Activated CD8-positive, alpha-beta memory T cell treated with anti-CD3 and anti-CD28 coated beads, Interleukin-2, amount 50 U/mL, for 1 hour (primary cell): Measurements from ENCODE around the gene ZNF236.
"Not testable (repeated sequence)": the region's sequence is repeated elsewhere in the genome, so short reads cannot be mapped to it uniquely, and the experiment has no call there.

Experiments
- DNase-seq: peaks from one replicate; pipeline ENCODE4 v3.0.0-alpha.2; 2020; ENCODE audit errors: extremely low read depth

Gene ZNF236

DNA sequence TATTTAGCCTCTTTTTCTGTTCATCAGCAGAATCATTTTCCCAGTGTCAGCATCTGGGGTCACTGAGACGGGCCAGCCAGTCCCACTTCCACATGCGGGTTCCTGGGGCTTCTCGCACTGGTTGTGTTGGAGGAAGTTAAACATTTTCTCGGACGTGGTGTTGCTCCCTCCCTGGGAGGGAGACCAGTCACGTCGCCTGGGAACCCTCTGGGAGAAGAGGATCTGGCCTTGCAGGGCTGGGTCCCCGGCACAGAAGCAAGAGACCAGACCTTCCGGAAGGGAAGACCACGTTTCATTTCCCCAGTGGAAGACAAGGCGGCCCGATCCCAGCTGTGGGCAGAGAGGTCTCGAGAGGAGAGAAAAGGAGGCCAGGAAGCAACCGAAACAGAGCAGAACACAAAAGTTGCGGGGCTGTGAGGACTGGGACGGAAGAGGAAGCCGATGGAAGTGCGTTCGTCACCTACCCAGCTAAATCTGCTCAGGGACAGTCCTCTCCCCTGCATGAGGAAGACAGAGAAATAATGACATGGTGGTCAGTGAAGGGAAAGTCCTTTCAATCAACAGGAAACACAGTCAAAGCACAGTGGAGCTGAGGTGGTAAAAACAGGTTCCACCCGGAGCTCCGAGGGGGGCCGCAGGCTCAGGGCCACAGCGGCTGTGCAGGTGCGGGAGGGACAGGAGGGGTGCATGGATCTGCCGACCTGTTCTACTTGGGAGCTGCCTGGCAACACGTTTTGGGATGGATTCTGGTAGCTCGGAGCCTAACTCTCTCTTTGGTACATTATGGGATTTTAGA, 165.9 kb downstream of the ZNF236 start:
- no peak for DNase-seq

DNA sequence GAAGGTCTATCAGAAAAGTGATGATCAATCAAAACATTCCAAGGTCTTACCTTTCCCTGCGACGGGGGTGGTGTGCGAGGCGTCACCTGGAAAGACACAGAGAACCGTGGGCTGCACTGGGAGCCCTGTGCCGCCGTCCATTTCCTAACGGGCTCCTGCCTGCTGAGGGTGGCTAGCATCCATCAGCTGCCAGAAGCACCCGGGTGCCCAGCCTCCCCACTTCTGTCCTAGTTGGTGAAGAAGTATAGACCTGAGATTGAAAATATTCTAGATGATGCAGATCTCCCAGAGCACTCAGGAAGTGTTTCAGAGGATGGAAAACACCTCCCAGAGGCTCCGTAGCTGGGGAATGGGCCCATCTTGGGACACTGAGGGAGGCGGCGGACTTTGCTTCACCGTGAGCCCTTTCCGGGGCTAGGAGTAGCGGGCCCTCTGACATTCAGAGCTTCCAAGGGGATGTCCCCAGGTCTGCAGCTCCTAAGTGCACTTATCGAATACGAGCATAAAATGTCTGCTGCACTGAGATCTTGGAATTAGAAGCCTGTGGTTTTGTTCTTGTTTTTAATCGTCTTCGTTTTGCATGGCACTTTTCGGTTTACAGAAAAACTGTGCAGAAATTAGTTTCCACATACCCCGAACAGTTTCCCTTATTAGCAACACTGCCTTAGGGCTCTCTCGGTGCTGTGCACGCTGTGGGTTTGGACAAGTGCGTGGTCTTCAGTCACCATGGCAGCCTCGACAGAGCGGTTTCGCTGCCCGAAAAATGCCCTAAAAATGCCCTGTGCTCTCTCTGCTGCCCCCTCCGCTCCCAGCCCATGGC, 166.7 kb downstream of the ZNF236 start:
- DNase-seq: no peak

DNA sequence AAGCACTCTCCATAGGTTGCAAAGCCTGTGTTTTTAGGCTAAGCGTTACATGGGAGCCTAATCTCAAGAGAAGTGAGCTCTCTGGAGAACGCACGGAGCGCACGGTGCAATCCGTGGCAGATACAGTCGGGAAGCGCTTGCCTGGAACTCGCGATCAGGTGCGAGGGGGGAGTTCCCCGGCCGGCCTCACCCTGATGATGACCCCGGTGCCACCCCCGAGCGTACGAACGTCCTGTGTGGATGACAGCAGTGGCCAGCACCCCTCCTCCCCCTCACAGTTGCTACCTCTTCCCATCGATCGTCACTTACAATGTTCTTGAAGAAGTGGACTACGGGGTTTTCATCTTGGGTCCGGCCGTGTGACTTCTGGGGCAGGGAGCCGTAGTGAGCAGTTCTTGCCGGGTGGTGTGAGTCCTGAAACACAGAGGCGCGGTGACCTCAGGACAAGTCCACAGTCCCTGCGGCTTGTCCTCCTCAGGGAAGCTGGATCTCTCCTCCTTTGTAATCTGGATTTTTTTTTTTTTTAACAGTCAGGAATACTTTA, 167.4 kb downstream of the ZNF236 start:
- no peak for DNase-seq

DNA sequence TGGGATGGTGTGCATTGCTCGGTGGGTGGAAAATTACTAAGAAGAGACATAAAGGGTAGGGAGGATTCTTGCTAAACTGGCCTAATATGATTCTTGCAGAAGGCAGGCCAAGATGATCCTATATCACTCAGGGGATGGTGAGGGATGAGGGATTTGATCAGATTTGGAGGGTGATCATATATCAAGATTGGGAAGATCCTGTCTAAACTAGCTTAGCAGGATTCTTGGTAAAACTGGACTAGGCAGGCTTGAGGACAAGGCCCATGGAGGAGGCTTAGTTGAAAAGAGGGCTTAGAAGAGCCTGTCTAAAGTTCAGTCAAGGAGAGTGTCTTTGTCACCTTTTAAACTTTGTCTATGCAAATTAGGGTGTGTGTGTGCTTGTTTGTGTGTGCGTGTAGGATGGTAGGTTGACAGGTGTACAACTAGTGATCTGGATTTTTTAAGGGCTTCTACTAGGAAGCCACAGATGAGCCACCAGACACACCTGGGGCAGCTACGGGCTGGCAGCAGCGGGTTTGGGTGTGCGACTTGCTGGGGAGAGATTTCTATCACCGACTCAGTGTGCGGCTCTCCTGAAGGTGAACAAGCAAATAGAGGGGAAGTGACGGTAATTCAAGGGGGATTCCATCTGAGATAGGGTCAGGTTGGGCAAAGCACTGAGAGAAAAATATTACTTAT, 168.1 kb downstream of the ZNF236 start:
- not testable (repeated sequence) for DNase-seq

DNA sequence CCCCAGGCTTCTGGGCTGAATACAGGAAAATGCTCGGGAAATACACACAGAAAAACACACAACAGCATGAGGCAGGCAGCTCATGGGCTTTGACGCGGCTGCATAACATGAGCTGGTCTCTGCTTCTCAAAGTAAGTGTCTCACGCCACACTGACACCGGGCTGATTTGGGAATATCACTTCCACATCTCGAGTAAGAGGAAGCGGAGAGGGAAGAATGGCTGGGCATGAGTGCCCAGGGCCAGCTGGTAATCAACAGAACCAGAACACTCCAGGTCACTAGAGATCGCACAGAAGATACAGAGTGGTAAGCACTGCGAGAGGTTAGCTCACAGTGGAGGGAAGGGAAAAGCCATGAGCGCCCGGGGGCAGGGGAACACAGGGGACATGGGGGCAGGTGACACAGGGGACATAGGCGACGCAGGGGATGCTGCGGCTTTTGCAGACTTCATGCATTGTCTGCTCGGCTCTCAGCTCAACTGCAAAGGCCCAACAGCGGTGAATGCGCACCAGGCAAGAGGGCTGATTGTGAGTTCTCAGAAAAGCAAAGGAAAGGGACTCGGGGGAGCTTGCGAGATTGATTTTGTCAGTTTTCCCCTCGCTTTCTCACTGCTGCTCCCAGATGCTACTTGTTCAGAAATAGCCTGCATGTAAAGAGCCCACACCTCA, 168.8 kb downstream of the ZNF236 start:
- no peak for DNase-seq

DNA sequence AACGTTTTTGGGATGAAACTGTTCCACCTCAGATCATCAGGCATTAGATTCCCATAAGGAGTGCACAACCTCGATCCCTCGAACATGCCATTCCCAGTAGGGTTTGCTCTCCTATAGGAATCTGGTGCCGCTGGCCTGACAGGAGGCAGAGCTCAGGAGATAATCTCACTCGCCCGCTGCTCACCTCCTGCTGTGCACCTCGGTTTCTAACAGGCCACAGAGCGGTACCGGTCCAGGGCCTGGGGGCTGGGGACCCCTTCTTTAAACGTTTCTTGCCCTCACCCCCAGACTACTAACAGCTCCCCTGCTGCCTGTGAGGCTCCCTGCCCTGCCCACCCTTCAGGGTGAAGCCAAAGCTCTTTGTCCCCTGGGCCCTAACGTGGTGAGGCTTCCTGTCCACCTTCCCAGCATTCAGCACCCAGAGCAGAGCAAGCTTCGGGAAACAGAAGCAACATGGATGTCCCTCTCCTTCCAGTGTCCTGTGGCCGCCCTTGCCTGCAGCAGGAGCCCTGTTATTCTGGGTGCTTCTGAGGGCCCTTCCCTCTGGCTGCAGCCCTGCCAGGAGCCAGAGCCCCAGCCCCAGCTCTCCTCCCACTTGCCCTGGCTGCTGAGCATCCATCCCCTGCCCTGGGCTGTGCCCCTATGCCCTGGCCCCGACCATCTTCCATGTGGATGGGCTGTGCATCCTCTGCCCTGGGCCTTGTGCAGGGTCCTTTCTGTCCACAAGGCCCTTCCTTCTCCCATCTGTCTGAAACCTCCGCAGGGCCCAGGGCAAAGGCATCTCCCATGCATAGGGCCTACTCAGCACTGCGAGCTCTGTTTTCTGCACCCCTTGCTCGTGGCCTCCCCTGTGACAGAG, 170.1 kb downstream of the ZNF236 start:
- no peak for DNase-seq

DNA sequence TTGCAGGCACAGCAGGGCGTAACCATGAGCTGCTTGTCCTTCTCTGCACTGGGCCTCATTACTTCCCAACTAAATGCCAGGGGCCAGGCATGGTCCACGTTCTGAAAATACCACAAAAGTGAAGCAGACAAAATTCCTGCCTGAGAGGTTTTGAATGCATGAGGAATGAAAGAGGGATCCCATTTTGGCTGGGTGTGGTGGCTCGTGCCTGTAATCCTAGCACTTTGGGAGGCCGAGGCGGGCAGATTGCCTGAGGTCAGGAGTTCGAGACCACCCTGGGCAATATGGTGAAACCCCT, 170.7 kb downstream of the ZNF236 start:
- no peak for DNase-seq

DNA sequence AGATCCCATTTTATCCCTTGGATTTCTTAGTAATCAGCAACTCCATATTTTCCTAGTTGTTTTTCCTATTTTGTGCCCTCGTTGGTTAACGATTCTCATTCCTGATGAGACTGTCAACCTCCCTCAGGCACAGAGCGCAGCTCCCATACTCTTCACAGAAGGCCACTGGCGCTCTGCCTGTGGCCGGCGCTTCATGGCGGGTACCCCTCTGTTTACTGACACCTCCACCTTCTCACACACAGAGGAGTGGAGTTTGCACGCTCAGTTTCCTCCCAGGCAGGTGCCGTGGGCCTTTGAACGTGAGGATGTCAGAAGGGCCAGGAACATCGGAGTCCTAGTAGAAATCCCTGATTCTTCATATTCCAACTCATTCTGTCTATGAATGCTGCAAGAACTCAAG, 171.2 kb downstream of the ZNF236 start:
- no peak for DNase-seq

DNA sequence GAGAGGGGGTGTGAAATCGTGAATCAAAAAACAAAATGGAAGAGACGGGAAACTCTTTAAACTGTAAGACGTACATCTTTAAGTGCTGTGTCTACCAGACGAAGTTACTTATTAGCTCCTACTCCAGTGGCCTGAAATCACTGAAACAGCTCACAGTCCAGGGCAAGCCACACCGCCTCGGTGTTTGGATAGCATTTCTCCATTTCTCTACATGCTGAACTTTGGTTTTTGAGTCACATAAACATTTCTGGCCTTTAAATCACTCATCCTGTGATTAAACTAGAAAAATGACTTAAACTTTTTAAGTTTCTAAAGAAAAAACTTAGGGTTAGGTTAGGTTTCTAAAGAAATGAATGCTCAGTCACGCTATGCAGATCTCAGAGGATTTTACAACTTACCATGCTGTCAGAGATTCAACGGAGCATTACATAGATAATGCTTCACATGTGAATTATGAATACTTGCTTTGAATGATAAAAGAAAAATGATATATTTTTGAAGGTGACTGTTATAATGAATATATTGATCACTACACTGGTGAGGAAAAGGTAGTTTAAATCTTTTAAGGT, 171.8 kb downstream of the ZNF236 start:
- no peak for DNase-seq

DNA sequence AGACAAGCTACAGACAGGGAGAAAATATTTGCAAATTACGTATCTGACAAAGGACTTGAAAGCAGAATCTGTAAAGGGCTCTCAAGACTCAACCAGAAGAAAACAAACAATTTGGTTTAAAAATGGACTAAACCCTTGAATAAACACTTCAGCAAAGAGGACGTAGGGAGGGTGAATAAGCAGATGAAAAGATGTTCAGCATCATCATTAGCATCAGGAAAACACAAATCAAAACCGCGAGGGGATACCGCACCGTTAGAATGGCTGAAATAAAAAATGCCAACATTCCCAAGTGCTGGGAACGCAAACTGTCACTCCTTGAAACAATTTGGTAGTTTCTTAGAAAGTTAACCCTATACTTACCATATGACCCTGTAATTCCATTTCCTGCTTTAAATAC, 173.5 kb downstream of the ZNF236 start:
- DNase-seq: no peak

DNA sequence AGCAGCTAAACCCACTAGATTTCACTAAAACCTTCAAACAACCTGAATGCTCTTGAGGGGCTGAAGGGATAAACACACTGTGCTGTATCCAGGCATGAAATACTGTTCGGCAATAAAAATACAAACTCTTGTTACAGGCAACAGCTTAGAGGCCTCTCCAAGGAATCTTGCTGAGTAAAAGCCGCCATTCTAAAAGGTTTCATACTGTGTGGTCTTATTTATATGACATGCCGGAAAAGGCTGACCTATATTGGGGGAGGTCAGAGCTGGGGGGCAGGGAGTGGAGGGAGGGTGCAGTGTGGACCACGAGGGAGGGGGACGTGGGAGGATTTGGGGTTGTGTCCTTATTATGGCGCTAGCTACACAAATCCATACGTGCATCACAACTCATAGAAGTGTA, 174.1 kb downstream of the ZNF236 start:
- DNase-seq: no peak

DNA sequence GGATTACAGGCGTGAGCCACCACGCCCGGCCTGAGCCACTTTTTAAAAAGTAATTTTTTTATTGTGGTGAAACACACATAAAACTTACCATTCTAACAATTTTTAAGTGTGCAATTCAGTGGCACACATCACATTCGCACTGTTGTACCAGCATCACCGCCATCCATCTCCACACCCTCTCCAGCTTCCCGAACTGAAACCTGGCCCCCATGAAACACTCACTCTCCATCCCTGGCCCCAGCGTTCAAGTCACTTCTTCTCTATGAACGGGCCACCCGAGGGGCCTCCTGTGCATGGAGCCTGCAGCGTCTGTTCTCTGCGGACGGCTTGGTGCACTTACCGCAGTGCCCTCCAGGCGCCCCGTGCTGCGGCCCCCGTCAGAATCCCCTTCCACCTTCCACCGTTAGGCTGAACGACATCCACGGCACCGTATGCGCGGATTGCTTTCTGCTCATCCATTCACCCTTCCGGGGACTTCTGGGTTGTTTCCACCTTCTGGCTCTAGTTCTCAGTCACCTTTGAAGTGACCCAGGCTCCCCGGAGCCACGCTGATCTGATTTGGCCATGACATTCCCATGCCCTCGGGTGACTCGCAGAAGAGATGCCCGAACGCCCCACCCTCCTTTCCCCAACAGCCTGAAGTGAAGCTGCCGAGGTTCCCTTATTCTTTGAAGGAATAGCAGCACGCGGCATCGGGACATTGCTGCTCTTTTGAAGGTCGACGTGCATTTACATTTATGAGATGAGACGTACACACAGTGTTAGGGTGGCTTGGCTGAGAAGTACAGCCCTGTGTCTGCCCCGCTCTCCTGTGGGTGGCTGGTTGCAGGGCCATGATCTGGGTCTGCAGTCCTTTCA, 175.8 kb downstream of the ZNF236 start:
- DNase-seq: no peak

DNA sequence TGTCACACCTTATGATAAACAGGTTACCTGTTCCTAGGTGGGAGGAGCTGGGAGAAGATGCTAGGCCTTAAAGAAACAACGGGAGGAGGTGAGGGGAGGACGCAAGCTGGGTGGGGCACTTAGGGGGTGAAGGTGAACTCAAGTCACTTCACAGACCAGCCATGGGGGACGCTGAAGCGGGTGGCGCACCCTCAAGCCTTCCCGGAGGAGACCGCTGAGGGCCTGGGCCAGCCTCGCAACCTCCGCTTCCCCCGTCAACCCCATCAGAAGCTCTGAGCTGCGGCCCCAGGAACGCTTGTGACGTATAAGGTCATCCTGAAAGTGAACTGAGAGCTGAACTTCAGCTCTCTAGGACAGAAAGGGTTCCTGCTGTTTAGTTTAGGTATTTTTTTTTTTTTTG, 176.7 kb downstream of the ZNF236 start:
- no peak for DNase-seq

DNA sequence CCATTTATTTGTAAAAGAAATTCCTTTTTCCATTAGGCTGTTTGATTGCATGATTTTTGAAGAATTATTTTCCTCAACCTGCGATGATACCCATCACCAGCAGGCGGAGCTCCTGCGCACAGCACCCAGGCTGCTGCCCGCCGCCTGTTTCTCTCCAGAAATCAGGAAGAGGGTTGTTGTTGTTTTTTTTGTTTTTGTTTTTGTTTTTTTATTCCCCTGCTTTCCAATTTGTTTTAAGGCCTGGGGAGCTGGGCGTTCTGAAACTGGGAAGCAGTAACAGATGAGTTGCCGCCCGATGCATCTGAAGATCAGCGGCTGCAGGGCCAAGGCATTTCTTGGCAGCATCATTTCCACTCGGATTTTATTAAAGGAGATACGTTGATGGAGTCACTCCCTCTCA, 178.2 kb downstream of the ZNF236 start:
- DNase-seq: no peak

DNA sequence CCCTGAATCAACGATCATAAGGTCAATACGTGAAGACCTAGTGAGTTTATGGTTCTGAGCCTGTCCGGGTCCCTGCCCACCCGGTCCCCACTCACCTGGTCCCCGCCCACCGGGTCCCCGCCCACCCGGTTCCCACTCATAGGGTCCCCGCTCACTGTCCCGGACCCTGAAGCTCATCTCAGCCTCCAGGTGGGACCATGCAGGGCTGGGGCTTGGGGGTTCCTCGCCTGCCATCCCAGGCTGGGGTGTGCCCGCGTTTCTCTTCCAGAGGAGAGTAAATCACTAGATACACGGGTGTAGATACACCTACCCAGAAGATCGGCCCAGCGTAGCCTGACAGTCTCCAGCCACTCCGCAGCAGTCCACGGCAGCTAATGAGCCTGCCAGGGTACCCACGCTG, 178.7 kb downstream of the ZNF236 start:
- DNase-seq: no peak

DNA sequence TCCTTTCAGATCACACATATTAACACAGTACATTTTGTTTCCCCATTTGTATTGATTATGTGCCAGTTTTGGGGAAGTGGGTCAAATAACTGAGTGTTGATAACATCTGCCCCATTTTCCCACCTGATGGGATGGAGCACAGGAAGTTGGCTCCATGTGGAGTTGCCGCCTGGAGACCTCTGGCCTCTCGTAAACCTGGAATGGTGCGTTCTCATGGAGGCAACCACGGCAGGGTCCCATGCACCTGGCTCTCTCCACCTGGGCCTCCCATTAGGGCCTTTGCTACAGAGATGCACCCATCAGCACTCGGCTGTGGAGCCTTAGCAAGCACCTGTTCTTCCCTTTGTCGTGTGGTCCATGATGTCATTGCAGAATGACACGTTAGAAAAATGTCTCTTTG, 179.6 kb downstream of the ZNF236 start:
- DNase-seq: no peak

DNA sequence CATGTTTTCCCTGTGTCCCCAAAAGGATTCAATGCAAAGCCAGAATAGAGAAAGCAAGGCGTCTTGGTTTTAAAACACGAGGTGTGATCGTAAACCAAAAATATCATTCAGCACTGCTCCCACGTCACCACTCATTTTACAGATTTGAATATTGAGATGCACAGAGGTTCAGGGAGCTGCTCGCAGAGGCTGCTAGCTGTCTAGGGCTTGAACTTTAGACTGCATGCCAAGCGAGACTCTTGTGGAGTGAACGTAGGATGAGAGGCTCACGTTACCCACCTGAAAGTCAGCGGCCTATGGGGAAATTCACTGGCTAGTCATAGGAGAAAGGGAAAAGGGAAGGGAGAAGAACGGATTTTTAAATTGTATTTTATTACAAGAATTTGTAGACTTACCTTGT, 180.1 kb downstream of the ZNF236 start:
- no peak for DNase-seq

DNA sequence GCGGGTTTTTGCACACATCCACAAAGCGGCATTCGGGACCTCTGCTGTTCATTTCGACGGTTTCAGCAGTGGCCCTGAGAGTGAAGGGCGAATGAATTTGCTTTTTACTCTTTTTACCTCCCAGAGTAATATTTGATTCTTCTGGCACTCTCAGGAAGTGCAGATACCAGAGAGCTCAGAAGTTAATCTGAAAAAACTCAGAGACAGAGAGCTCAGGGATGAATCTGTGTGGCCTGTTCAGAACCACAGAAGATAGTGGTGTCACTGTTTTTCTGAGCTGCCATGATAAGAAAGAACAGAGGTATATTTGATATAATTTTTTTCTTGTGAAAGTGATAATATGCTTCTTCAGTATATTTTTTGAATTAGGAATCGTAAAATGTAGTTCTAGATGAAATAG, 181.0 kb downstream of the ZNF236 start:
- DNase-seq: no peak

DNA sequence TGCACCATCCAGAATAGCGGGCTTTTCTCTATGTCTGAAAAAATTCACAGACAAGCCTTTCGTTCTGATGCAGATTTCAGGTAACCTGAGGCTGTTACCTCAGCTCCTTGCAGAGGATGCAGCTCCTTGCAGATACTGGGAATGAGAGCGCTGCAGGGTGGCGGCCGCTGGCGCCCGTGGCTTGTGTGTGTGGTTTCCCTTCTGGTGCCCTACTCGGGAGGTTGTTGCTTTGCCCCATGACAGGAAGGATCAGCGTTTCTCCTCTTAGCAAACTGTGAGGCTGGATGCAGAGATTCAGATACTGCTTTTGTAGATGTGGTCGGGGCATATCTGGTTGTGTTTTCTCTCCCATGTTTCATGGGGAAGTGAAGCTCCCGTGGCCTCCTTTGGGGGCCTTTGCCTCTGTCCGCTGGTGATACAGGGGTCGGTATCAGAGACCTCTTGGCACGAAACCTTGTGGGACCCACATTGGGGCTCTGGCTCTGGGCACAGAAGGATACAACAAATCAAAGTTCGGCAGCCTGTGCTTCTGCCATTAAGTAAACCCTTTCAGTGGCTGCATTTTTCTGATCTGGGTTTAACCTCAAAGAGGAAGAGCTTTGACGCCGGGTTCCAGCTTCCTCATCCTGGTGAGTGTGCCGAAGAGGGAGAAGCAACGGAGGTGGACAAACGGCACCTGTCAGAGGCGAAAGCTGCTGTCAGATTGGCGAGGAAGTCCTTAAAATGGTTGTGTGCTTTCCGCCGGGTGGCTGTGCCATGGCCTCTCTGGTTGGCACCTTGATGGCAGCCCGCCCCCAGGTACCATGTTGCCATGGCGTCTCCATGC, 182.4 kb downstream of the ZNF236 start:
- DNase-seq: no peak
